Fibroblast of peridontal ligament (primary cell): ENCODE data around the gene RAD9A.

Source experiments
- DNase-seq: peaks from one replicate; pipeline ENCODE4 v3.0.0-alpha.2; 2010; ENCODE audit errors: extremely low read depth

RAD9A gene

GRCh38 chr11:67439321-67440228 is 47.8 kb downstream of the RAD9A start:
- DNase-seq = peak; percentile 15

- DNase-seq = no peak
Observed at GRCh38 chr11:67440229-67441097, 48.7 kb downstream of the RAD9A start.

GRCh38 chr11:67441098-67441563 is 49.3 kb downstream of the RAD9A start:
- DNase-seq = no peak

GRCh38 chr11:67441731-67442351 is 50.1 kb downstream of the RAD9A start:
- DNase-seq = no peak

- DNase-seq = no peak
Observed at GRCh38 chr11:67442504-67443404, 51.0 kb downstream of the RAD9A start.

- no peak for DNase-seq
Observed at GRCh38 chr11:67445515-67445914, 53.7 kb downstream of the RAD9A start.
